GM06990 (cell line): ENCODE measurements around the gene OTOA.
A peak's percentile ranks its signal among the peaks of the same experiment; 100 is the strongest.
"Not testable (repeated sequence)": the region's sequence is repeated elsewhere in the genome, so short reads cannot be mapped to it uniquely, and the experiment has no call there.

ENCODE experiments used
- DNase-seq: peaks from one replicate; pipeline ENCODE4 v3.0.0-alpha.2; 2011; ENCODE audit not compliant: insufficient read length; ENCODE audit errors: extremely low read depth
- H3K27me3 ChIP-seq: replicated peaks from 2 replicates; pipeline ENCODE4 v1.6.0; 2011; ENCODE audit warnings: low read length; ENCODE audit not compliant: control insufficient read depth, insufficient read depth
- H3K36me3 ChIP-seq: 2 replicates; pipeline ENCODE4 v1.5.1; 2011; ENCODE audit warnings: low read length; ENCODE audit not compliant: control insufficient read depth, insufficient read depth
- H3K4me3 ChIP-seq: replicated peaks from 2 replicates; pipeline ENCODE4 v1.5.1; 2011; ENCODE audit warnings: low read depth, mild to moderate bottlenecking, control low read depth, low read length
- TF ChIP-seq, protein P1 (sequence below): IDR thresholded peaks from 2 replicates; pipeline ENCODE4 v1.5.1; 2011; ENCODE audit warnings: low read length, control low read depth, mild to moderate bottlenecking, inconsistent platforms; ENCODE audit not compliant: insufficient read depth, poor library complexity, severe bottlenecking

OTOA gene

DNA sequence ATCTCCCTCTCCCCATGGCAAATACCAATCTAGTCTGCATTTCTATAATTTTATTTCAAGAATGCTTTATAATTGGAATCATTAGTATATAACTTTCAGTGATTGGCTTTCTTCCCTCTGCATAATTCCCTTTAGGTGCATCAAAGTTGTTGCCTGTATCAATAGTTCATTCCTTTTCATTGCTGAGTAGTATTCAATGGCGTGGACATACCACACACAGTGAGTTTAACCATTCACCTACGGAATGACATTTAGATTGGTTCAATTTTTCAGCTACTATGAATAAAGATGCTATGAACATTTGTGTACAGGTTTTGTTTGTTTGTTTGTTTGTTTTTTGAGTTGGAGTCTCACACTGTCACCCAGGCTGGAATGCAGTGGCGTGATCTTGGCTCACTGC, 9.7 kb downstream of the OTOA start:
- no peaks in the 10 kb centered on the region for H3K36me3 ChIP-seq
- TF ChIP-seq, protein P1, sequence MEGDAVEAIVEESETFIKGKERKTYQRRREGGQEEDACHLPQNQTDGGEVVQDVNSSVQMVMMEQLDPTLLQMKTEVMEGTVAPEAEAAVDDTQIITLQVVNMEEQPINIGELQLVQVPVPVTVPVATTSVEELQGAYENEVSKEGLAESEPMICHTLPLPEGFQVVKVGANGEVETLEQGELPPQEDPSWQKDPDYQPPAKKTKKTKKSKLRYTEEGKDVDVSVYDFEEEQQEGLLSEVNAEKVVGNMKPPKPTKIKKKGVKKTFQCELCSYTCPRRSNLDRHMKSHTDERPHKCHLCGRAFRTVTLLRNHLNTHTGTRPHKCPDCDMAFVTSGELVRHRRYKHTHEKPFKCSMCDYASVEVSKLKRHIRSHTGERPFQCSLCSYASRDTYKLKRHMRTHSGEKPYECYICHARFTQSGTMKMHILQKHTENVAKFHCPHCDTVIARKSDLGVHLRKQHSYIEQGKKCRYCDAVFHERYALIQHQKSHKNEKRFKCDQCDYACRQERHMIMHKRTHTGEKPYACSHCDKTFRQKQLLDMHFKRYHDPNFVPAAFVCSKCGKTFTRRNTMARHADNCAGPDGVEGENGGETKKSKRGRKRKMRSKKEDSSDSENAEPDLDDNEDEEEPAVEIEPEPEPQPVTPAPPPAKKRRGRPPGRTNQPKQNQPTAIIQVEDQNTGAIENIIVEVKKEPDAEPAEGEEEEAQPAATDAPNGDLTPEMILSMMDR: no peak
- no peaks in the 10 kb centered on the region; the same call in none of the 2 replicates for H3K27me3 ChIP-seq
- DNase-seq: no peak
- no peak overlapping the region for H3K4me3 ChIP-seq

GRCh38 chr16:21674456-21674855, 10.7 kb downstream of the OTOA start:
- not testable (repeated sequence) for H3K27me3 ChIP-seq, H3K4me3 ChIP-seq, DNase-seq, H3K36me3 ChIP-seq

DNA sequence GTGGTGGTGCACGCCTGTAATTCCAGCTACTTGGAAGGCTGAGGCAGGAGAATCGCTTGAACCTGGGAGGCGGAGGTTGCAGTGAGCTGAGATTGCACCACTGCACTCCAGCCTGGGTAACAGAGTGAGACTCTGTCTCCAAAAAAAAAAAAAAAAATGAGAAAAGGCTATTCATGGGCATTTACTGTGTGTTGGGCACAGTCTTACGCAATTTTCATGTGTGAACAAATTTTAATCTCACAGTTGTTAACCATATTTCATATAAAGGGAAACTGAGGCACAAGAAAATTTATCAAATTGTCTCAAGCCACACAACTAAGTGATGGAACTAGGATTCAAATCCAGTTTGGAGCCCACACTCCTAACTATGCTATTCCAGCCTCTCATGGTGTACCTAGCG, 16.9 kb downstream of the OTOA start:
- not testable (repeated sequence) for H3K4me3 ChIP-seq, H3K36me3 ChIP-seq, H3K27me3 ChIP-seq, DNase-seq

DNA sequence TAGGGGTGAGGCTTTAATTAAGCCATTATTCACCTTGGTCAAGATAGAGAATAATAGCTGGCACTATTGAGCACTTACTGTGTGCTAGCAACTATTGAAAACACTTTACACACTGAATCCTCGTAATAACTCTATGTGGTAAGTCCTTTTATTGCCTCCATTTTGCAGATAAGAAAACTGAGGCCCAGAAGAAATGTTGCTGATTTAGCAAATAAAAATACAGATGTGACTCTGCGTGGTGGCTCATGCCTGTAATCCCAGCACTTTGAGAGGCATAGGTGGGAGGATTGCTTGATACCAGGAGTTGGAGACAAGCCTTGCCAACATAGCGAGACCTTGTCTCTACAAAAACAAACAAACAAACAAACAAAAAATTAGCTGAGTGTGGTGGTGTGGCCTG, 19.4 kb downstream of the OTOA start:
- no peak for DNase-seq
- TF ChIP-seq, protein P1: no peak
- Histone ChIP-seq H3K27me3 (no peaks in the 10 kb centered on the region; the same call in 1 of the 2 replicates), H3K36me3 (no peaks in the 10 kb centered on the region), H3K4me3 (no peak overlapping the region)

DNA sequence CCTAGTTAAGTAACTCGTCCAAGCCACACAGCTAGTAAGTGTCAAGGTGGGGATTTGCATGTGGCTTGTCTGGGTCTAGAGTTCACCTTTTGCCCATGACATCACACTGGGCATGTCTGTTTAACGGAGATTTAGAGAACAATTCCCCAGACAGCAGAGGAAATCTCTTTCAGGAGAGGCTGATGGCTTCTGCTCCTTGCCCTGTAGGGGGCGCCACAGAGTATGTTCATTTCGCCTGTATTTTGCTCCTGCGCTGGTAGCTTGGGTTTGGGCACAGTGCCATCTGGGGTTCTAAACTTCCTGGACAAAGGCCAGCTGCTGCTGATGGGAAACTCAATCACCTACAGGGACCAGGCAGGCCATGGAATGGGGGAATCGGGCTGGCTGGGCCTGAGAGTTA, 20.4 kb downstream of the OTOA start:
- no peak overlapping the region for H3K4me3 ChIP-seq
- TF ChIP-seq, protein P1: peak; percentile 69
- no peaks in the 10 kb centered on the region for H3K36me3 ChIP-seq
- DNase-seq: no peak
- no peaks in the 10 kb centered on the region; the same call in 1 of the 2 replicates for H3K27me3 ChIP-seq

DNA sequence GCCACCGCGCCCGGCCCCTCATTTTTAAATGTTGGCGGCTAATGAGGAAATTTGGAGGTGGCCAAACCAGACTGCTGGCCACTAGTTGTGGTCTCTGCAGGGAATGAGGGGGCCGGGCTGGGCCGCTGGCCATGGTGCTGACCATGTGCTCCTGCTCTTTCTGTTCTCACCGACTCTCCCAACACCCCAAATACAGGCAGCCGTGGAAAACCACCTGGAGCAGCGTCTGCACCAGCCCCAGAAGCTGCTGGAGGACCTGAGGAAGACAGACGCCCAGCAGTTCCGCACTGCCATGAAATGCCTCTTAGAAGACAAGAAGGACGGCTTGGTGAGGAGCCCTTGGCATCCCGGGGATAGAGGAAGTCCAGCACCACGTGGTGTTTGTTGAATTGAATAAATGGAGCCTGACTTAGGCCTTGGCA, 21.3 kb downstream of the OTOA start:
- no peaks in the 10 kb centered on the region for H3K36me3 ChIP-seq
- H3K27me3 ChIP-seq: no peaks in the 10 kb centered on the region
- TF ChIP-seq, protein P1: no peak
- no peak for DNase-seq
- no peak overlapping the region for H3K4me3 ChIP-seq

- TF ChIP-seq, protein P1: no peak
- H3K36me3 ChIP-seq: no peaks in the 10 kb centered on the region
- no peak overlapping the region for H3K4me3 ChIP-seq
- no peak for DNase-seq
- no peaks in the 10 kb centered on the region for H3K27me3 ChIP-seq
These were observed 25.3 kb downstream of the OTOA start for GRCh38 chr16:21689107-21689506.

DNA sequence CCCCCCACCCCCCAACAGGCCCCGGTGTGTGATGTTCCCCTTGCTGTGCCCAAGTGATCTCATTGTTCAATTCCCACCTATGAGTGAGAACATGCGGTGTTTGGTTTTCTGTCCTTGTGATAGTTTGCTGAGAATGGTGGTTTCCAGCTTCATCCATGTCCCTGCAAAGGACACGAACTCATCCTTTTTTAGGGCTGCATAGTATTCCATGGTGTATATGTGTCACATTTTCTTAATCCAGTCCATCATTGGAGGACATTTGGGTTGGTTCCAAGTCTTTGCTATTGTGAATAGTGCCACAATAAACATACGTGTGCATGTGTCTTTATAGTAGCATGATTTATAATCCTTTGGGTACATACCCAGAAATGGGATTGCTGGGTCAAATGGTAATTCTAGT, 27.2 kb downstream of the OTOA start:
- H3K36me3 ChIP-seq, H3K4me3 ChIP-seq, H3K27me3 ChIP-seq, DNase-seq: not testable (repeated sequence)
